CD4-positive, CD25-positive, alpha-beta regulatory T cell (primary cell): ENCODE data around the gene DLG2. TPM values are rescaled to one million over a fixed set of nuclear protein-coding genes. Genes with fewer than 3 reads are reported as not detected.
"Not testable (repeated sequence)": the region's sequence is repeated elsewhere in the genome, so short reads cannot be mapped to it uniquely, and the experiment has no call there.

Experiments
- ATAC-seq, 2 donors: fragments of 150-1000 bp; cut with Tn5 transposase; one replicate each; pipeline ENCODE4 v1.10.0; 2021; ENCODE audit warnings: low read depth in 2 of 2, moderate number of reproducible peaks in 2 of 2, moderate library complexity in 1 of 2
- DNase-seq, 3 donors: peaks; one replicate each; pipeline versions ENCODE4 v3.0.0 to v3.0.0-alpha.2; 2012 to 2022; ENCODE audit warnings: mixed read lengths in 1 of 3
- H3K27ac ChIP-seq: one replicate; pipeline ENCODE4 v1.7.0; 2013; ENCODE audit warnings: mild to moderate bottlenecking, low read length; ENCODE audit not compliant: insufficient read depth, poor library complexity, severe bottlenecking
- H3K27me3 ChIP-seq: one replicate; pipeline ENCODE4 v1.7.0; 2013; ENCODE audit warnings: low read length; ENCODE audit not compliant: control insufficient read depth, insufficient read depth
- H3K36me3 ChIP-seq: one replicate; pipeline ENCODE4 v1.7.0; 2013; ENCODE audit warnings: mild to moderate bottlenecking, low read length, moderate library complexity; ENCODE audit not compliant: control insufficient read depth, insufficient read depth
- H3K4me1 ChIP-seq: 2 replicates; pipeline ENCODE4 v1.7.0; 2013; ENCODE audit warnings: mild to moderate bottlenecking, low read length; ENCODE audit not compliant: insufficient read depth, control insufficient read depth, poor library complexity, severe bottlenecking
- H3K4me3 ChIP-seq: one replicate; pipeline ENCODE4 v1.7.0; 2013; ENCODE audit warnings: low read depth, mild to moderate bottlenecking, low read length, moderate library complexity
- H3K9me3 ChIP-seq, 2 experiments: 1 replicate in 1 of 2; 2 replicates in 1 of 2; pipeline ENCODE4 v1.7.0; 2013; ENCODE audit warnings: low read length in 2 of 2, mild to moderate bottlenecking in 1 of 2, moderate library complexity in 1 of 2; ENCODE audit not compliant: control insufficient read depth in 2 of 2
- H3K27ac Mint-ChIP-seq, 3 donors: one replicate each; pipeline ENCODE4 v1.8.0; 2020 to 2022; ENCODE audit warnings: mild to moderate bottlenecking in 3 of 3, mixed read lengths in 3 of 3, moderate library complexity in 2 of 3
- H3K27me3 Mint-ChIP-seq: one replicate; pipeline ENCODE4 v1.8.0; 2022; ENCODE audit warnings: mild to moderate bottlenecking, mixed read lengths
- H3K36me3 Mint-ChIP-seq: one replicate; pipeline ENCODE4 v1.8.0; 2020; ENCODE audit warnings: mixed read lengths
- H3K4me1 Mint-ChIP-seq, 4 donors: one replicate each; pipeline ENCODE4 v1.8.0; 2020 to 2022; ENCODE audit warnings: mixed read lengths in 4 of 4, mild to moderate bottlenecking in 1 of 4
- H3K4me3 Mint-ChIP-seq, 4 donors: one replicate each; pipeline ENCODE4 v1.8.0; 2020 to 2022; ENCODE audit warnings: mild to moderate bottlenecking in 4 of 4, mixed read lengths in 4 of 4, moderate library complexity in 3 of 4
- H3K9me3 Mint-ChIP-seq, 7 donors: one replicate each; pipeline ENCODE4 v1.8.0; 2020 to 2022; ENCODE audit warnings: mixed read lengths in 7 of 7, mild to moderate bottlenecking in 3 of 7, moderate library complexity in 2 of 7
- polyA plus RNA-seq, 4 donors: library from polyadenylated mRNA; unstranded; fragments of 300-500 nt; fragmentation: Illumina TruSeq; gene quantifications; one replicate each; pipeline ENCODE4 v1.2.3, GENCODE V29; 2021
- total RNA-seq: library from RNA; stranded (reverse); gene quantifications from one replicate; pipeline ENCODE4 v1.2.3, GENCODE V29; 2022

DLG2 gene
- 2.0 TPM for total RNA-seq
- polyA plus RNA-seq, result 1 to 10 TPM in 1 of 4 donors, under 1 TPM in 3; 0.26 to 1.9 (median 0.93) TPM

DNA sequence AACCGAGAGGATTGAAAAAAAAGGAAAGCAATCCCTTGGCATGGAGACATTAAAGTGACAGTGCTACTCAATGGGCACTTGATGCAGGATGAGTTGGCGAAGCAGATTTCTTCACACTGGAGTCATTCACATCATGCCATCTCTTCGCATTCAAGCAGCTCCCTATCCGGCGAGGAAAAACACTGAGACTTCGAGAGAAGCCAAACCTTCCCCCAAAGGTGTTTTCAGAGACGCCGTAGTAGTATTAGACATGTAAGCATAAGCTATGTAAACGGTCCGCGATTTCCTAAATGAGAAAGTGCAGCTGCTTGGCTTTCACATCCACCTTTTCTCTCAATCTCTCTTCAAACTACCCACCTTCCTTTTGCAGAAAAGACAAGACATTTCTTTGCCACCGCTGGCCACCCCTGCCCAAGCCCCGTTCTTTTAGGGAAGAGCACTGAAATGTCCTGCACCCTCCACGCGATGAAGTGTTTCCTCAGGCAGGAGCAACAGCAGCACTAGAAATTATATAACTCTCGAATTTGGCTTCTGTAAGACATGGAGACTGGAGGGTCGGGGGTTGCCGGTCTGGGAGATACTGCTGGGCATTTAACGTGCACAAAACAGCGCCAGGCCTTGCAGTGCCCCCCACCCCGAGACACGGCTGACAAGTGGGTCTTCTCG is at the start of gene DLG2:
DLG2 (minus strand) TSS at position 13 of the 666 bp plus-strand sequence.
- no peaks in the 10 kb centered on the region for H3K9me3 Mint-ChIP-seq
- DNase-seq (peak in 2 of 3 donors; percentile 4 to 39), ATAC-seq (no peak)
- H3K4me1 ChIP-seq, result peaks cover 17% of the 10 kb centered on the region
- H3K4me3 ChIP-seq, result peak within 1 kb of the TSS; percentile 90
- peak within 1 kb of the TSS; percentile 96 to 98 (median 96) for H3K27ac Mint-ChIP-seq
- H3K27me3 ChIP-seq, result peaks cover 2% of the 10 kb centered on the region
- peaks cover 6% of the 10 kb centered on the region for H3K36me3 Mint-ChIP-seq
- H3K9me3 ChIP-seq, result no peaks in the 10 kb centered on the region
- peak within 1 kb of the TSS; percentile 81 for H3K27ac ChIP-seq
- no peaks in the 10 kb centered on the region for H3K27me3 Mint-ChIP-seq
- peak within 1 kb of the TSS; percentile 90 to 99 (median 98) for H3K4me3 Mint-ChIP-seq
- peaks cover 15% of the 10 kb centered on the region for H3K36me3 ChIP-seq
- H3K4me1 Mint-ChIP-seq, result peaks cover 19 to 58% (median 38%) of the 10 kb centered on the region in 4 donors

DNA sequence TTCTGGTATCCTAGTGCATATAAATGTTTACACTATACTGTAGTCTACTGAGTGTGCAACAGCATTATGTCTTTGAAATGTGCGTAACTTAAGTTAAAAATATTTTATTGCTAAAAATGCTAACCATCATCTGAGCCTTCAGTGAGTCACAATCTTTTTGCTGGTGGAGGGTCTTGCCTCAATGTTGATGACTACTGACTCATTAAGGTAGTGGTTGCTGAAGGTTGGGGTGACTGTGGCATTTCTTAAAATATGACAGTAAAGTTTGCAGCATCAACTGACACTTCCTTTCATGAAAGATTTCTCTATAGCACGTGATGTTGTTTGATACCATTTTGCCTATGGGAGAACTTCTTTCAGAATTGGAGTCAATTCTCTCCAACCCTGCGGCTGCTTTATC is 46.2 kb upstream of the DLG2 start:
- Histone ChIP-seq H3K36me3 (no peaks in the 10 kb centered on the region), H3K27ac (no peak overlapping the region), H3K9me3 (no peaks in the 10 kb centered on the region), H3K4me3 (no peak overlapping the region), H3K27me3 (peaks cover 3% of the 10 kb centered on the region), H3K4me1 (no peaks in the 10 kb centered on the region)
- ATAC-seq, result no peak
- no peak overlapping the region for H3K27ac Mint-ChIP-seq
- no peak overlapping the region for H3K4me3 Mint-ChIP-seq
- H3K27me3 Mint-ChIP-seq, result no peaks in the 10 kb centered on the region
- peaks cover 0 to 4% (median 1%) of the 10 kb centered on the region in 7 donors for H3K9me3 Mint-ChIP-seq
- peak in 1 of 3 donors; percentile 15 for DNase-seq
- no peaks in the 10 kb centered on the region for H3K4me1 Mint-ChIP-seq
- H3K36me3 Mint-ChIP-seq, result no peaks in the 10 kb centered on the region

GRCh38 chr11:85672105-85672902 is 45.2 kb upstream of the DLG2 start:
- Histone ChIP-seq H3K27ac (no peak overlapping the region), H3K9me3 (no peaks in the 10 kb centered on the region), H3K27me3 (peaks cover 3% of the 10 kb centered on the region), H3K4me3 (no peak overlapping the region), H3K36me3 (no peaks in the 10 kb centered on the region), H3K4me1 (no peaks in the 10 kb centered on the region)
- Mint-ChIP-seq H3K9me3 (peaks cover 0 to 4% (median 1%) of the 10 kb centered on the region in 7 donors), H3K36me3 (no peaks in the 10 kb centered on the region), H3K4me1 (no peaks in the 10 kb centered on the region), H3K4me3 (no peak overlapping the region), H3K27ac (no peak overlapping the region), H3K27me3 (no peaks in the 10 kb centered on the region)
- DNase-seq (no peak), ATAC-seq (no peak)

- not testable (repeated sequence) for H3K27ac Mint-ChIP-seq, H3K36me3 ChIP-seq, H3K36me3 Mint-ChIP-seq, H3K9me3 ChIP-seq, H3K27me3 Mint-ChIP-seq, H3K9me3 Mint-ChIP-seq, ATAC-seq, H3K27me3 ChIP-seq, H3K4me3 ChIP-seq, DNase-seq, H3K4me3 Mint-ChIP-seq, H3K4me1 ChIP-seq, H3K27ac ChIP-seq, H3K4me1 Mint-ChIP-seq
These were observed 44.0 kb upstream of the DLG2 start for GRCh38 chr11:85670949-85671663.

GRCh38 chr11:85668157-85668556 is 41.0 kb upstream of the DLG2 start:
- no peaks in the 10 kb centered on the region for H3K27me3 Mint-ChIP-seq
- no peaks in the 10 kb centered on the region for H3K27me3 ChIP-seq
- H3K4me1 Mint-ChIP-seq, result peaks cover 0 to 19% (median 11%) of the 10 kb centered on the region in 4 donors
- peak overlapping the region in 2 of 4 donors; percentile 24 to 61 for H3K4me3 Mint-ChIP-seq
- no peaks in the 10 kb centered on the region for H3K36me3 Mint-ChIP-seq
- H3K9me3 Mint-ChIP-seq, result no peaks in the 10 kb centered on the region
- no peaks in the 10 kb centered on the region for H3K9me3 ChIP-seq
- ATAC-seq, result no peak
- H3K4me1 ChIP-seq, result peaks cover 6% of the 10 kb centered on the region
- no peak overlapping the region for H3K4me3 ChIP-seq
- no peak overlapping the region for H3K27ac Mint-ChIP-seq
- H3K27ac ChIP-seq, result no peak overlapping the region
- H3K36me3 ChIP-seq, result no peaks in the 10 kb centered on the region
- no peak for DNase-seq

DNA sequence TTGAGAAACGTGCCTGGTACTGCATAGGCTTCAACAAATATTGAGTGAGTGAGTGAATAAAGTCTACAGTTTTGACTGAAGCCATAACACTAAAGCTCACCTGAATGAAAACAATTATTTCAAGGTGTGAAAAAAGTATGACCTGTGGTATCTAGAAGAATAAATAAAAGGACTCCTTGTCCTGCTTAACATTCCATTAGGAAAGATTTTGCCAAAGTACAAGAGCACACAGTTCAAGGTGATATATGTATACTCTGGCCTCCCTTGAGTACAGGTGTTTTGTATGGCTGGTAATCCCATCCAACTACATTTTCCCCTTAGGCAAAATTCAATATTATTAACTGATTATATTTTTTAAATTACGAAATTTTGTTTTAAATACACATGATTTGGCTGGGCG is 39.5 kb upstream of the DLG2 start:
- Mint-ChIP-seq H3K4me1 (peaks cover 0 to 29% (median 20%) of the 10 kb centered on the region in 4 donors), H3K36me3 (peaks cover 3% of the 10 kb centered on the region)
- DNase-seq, result no peak

DNA sequence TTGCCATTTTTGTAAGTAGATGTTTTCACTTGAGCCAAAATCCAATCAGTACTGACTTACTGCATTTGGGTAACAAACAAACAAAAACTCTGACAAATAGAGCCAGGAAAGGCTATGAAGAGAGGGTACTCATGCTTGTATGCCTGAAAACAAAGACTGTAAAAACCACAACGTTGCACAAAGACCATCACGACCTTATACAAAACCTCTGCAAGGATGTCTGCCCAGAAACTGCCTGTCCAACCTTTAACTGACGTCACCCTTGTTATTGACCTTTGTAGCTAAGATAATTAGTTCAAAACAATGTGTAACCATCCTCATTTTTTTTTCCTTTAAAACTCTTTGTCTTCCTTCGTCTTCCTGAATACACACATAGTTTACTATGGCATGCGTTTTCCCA is 38.6 kb upstream of the DLG2 start:
- H3K36me3 ChIP-seq, result peaks cover 6% of the 10 kb centered on the region
- Mint-ChIP-seq H3K4me3 (peak overlapping the region; percentile 99 to 100 (median 100)), H3K27me3 (no peaks in the 10 kb centered on the region), H3K36me3 (peaks cover 11% of the 10 kb centered on the region), H3K9me3 (no peaks in the 10 kb centered on the region), H3K4me1 (peaks cover 9 to 37% (median 29%) of the 10 kb centered on the region in 4 donors), H3K27ac (peak overlapping the region; percentile 93 to 99 (median 99))
- DNase-seq (no peak), ATAC-seq (no peak)
- H3K9me3 ChIP-seq, result no peaks in the 10 kb centered on the region
- H3K27me3 ChIP-seq, result no peaks in the 10 kb centered on the region
- peak overlapping the region; percentile 95 for H3K4me3 ChIP-seq
- H3K27ac ChIP-seq, result peak overlapping the region; percentile 98
- H3K4me1 ChIP-seq, result peaks cover 28% of the 10 kb centered on the region

More for the DNA sequence above, 39.5 kb upstream of the DLG2 start:
- Mint-ChIP-seq H3K27me3 (no peaks in the 10 kb centered on the region), H3K27ac (peak overlapping the region in 1 of 3 donors; percentile 99), H3K4me3 (peak overlapping the region in 1 of 4 donors; percentile 21), H3K9me3 (no peaks in the 10 kb centered on the region)
- Histone ChIP-seq H3K9me3 (no peaks in the 10 kb centered on the region), H3K4me3 (no peak overlapping the region), H3K27me3 (no peaks in the 10 kb centered on the region), H3K36me3 (no peaks in the 10 kb centered on the region), H3K4me1 (peaks cover 20% of the 10 kb centered on the region), H3K27ac (no peak overlapping the region)
- no peak for ATAC-seq
